Raji (cell line): ENCODE measurements around the gene CD151.

Experiments
- POLR2A ChIP-seq: IDR thresholded peaks from 2 replicates; pipeline ENCODE4 v1.6.1; 2011; ENCODE audit warnings: low read depth, low read length, control low read depth; ENCODE audit not compliant: insufficient read depth

Gene CD151

GRCh38 chr11:832529-833113 is at the start of gene CD151:
Gene CD151, plus strand, starts transcription at chr11:832952. Its CDS starts 3,118 bp downstream, at chr11:836070.
- TF ChIP-seq POLR2A: peak; percentile 62

- TF ChIP-seq POLR2A: peak; percentile 8; the same call in 1 of the 2 replicates
Measured at GRCh38 chr11:783581-784015, 49.2 kb upstream of the CD151 start.

- TF ChIP-seq POLR2A: peak; percentile 48; the same call in 1 of the 2 replicates
Measured at GRCh38 chr11:786235-787083, 46.3 kb upstream of the CD151 start.

- no peak for TF ChIP-seq POLR2A
Measured at GRCh38 chr11:787084-787675, 45.6 kb upstream of the CD151 start.

- TF ChIP-seq POLR2A: no peak
Measured at GRCh38 chr11:788009-788640, 44.6 kb upstream of the CD151 start.

- no peak for TF ChIP-seq POLR2A
Measured at GRCh38 chr11:788953-789940, 43.5 kb upstream of the CD151 start.

- no peak for TF ChIP-seq POLR2A
Measured at GRCh38 chr11:789943-790342, 42.8 kb upstream of the CD151 start, which contains the start of gene CEND1. Gene CEND1, minus strand, starts transcription at chr11:790090. Its CDS starts 1,514 bp downstream, at chr11:788576.

GRCh38 chr11:790721-791564 is 41.8 kb upstream of the CD151 start:
- 0 out of 2 replicates have a peak, but pooled peaks have one; percentile 23 for TF ChIP-seq POLR2A

GRCh38 chr11:791658-792534 is 40.9 kb upstream of the CD151 start:
- no peak for TF ChIP-seq POLR2A

GRCh38 chr11:792535-792821 is 40.3 kb upstream of the CD151 start:
- no peak for TF ChIP-seq POLR2A

GRCh38 chr11:792873-793272 is 39.9 kb upstream of the CD151 start:
- TF ChIP-seq POLR2A: no peak

- TF ChIP-seq POLR2A: no peak
Measured at GRCh38 chr11:793556-793955, 39.2 kb upstream of the CD151 start.

- no peak for TF ChIP-seq POLR2A
Measured at GRCh38 chr11:794013-794765, 38.6 kb upstream of the CD151 start.
